Omental fat pad (tissue), 4 donors: ENCODE data around the gene CCDC157. TPM values are rescaled to one million over a fixed set of nuclear protein-coding genes. Genes with fewer than 3 reads are reported as not detected.
"Not testable (repeated sequence)": the region's sequence is repeated elsewhere in the genome, so short reads cannot be mapped to it uniquely, and the experiment has no call there.

Experiments used
- ATAC-seq: fragments of 150-250 bp; one replicate; pipeline ENCODE4 v1.9.1; 2016; ENCODE audit warnings: mild to moderate bottlenecking, moderate library complexity; ENCODE audit not compliant: low FRiP score
- DNase-seq: peaks from one replicate; pipeline ENCODE4 v3.0.0-alpha.2; 2019; ENCODE audit warnings: low spot score
- total RNA-seq, 4 donors: library from RNA; depleted of rRNA; stranded (reverse); fragments of >200 nt; gene quantifications; one replicate each; pipeline ENCODE4 v1.1.0, GENCODE V29; 2016
- TF ChIP-seq, protein P1 (sequence below), 3 donors: fragments of 450-650 bp; IDR thresholded peaks; one replicate each; pipeline ENCODE4 v1.5.1; 2016 to 2017; ENCODE audit warnings: antibody characterized with exemption in 3 of 3, mild to moderate bottlenecking in 3 of 3, moderate library complexity in 2 of 3

CCDC157 gene
- total RNA-seq, 4 donors from 2014 or later: 0.95 to 2.7 (median 1.8) TPM

DNA sequence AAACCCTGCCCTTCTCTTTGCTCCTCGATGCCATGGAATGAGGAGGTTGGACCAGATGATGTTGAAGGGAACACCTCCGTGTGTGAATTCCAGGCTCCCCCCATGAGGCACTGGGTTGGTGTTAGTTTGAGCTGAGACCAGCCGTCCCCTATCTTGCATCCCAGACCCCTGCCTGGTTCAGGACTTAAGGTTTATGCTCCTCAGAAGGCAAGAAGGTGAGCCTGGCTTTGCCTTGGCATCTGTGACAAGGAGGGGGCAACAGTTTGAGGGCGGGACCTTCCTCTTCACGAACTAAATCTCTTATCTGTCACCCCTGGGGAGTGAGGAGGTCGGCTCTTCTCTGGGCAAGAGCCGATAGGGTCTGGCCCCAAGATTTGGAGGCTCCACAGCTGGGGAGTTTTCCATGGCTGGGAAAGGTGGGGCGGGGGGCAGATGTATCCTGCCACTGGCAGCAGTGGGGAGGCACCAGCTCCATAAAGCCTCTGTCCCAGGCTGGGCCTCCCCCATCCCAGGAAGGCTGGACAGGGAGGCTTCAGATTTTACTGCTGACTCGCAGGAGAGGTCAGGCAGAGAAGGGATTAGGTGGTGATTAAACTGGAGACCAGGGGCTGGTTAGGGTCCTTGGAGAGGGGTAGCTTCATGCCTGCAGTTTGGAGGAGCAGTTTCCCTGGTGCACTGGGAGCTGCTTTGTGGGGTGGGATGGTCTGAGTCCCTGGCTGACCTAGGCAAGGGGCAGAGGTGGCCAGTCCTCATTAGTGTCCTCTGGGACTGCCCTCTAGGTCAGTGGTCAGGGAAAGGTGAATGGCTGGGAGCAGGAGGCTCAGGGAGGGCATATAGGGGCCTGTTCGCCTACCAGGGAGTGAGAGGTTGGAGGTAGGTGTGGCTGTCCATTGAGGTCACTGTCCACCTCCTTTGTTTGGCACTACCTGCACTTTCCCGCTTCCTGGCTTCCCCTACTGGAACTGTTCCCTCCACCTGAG, 41.1 kb downstream of the CCDC157 start:
- ATAC-seq: peak; percentile 3
- no peak for DNase-seq

DNA sequence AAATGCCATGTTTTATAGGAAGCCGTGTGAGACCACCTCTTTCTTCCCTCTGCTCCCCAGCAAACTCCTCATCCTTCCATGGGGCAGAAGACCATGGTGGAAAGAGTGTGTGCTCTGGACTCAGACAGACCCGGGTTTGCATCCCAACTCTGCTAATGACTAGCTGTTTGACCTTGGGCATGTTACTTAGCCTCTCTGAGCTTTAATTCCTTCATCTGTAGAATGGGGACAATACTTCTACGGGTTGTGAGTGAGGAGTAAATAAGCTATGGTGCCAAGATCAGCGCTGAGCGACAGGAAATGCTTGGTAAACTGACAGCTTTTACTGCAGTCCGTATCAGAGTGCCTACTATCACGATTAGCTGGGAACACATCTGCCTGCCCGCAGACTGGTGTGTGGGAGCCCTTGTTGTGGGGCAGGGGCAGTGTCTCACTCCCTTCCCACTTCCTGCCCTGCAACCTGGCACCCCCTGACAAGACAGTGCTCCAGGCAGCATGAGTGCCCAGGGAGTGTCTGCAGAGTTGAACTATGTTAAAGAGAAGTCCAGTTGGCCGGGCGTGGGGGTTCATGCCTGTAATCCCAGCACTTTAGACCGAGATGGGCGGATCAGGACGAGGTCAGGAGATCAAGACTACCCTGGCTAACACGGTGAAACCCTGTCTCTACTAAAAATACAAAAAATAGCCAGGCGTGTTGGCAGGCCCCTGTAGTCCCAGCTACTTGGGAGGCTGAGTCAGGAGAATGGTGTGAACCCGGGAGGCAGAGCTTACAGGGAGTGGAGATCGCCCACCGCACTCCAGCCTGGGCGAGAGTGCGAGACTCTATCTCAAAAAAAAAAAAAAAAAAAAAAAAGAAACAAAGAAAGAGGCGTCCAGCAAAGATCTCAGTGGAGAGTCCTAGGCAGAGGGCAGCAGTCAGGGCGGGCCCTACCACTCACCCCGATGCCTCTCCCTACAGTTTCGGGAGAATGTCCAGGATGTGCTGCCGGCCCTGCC, 42.2 kb downstream of the CCDC157 start:
- TF ChIP-seq, protein P1, sequence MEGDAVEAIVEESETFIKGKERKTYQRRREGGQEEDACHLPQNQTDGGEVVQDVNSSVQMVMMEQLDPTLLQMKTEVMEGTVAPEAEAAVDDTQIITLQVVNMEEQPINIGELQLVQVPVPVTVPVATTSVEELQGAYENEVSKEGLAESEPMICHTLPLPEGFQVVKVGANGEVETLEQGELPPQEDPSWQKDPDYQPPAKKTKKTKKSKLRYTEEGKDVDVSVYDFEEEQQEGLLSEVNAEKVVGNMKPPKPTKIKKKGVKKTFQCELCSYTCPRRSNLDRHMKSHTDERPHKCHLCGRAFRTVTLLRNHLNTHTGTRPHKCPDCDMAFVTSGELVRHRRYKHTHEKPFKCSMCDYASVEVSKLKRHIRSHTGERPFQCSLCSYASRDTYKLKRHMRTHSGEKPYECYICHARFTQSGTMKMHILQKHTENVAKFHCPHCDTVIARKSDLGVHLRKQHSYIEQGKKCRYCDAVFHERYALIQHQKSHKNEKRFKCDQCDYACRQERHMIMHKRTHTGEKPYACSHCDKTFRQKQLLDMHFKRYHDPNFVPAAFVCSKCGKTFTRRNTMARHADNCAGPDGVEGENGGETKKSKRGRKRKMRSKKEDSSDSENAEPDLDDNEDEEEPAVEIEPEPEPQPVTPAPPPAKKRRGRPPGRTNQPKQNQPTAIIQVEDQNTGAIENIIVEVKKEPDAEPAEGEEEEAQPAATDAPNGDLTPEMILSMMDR (IDR thresholded peaks at IDR 0.05): no peak
- ATAC-seq (peak; percentile 27), DNase-seq (no peak)

More for the DNA sequence above, 41.1 kb downstream of the CCDC157 start:
- TF ChIP-seq, protein P1 (IDR thresholded peaks at IDR 0.05): no peak

DNA sequence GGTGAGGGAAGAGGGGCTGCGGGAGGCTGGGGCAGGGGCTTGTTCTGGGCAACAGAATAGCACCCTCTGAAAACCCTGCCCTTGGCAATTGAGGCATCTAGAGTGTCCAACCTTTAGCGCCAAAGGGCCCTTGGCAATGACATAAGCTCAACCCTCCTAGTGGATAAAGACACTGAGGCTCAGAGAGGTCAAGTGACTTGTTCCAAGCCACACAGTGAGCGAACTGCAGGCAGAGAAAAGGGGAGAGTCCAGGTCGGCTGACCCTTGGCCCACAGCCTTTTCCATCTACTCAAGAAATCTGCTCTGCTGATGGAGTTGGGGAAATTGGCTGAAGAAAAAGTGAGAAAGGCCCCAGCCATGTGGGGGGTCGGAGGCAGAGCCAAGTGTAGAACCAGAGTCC, 42.9 kb downstream of the CCDC157 start:
- TF ChIP-seq, protein P1 (IDR thresholded peaks at IDR 0.05): no peak
- ATAC-seq: no peak

DNA sequence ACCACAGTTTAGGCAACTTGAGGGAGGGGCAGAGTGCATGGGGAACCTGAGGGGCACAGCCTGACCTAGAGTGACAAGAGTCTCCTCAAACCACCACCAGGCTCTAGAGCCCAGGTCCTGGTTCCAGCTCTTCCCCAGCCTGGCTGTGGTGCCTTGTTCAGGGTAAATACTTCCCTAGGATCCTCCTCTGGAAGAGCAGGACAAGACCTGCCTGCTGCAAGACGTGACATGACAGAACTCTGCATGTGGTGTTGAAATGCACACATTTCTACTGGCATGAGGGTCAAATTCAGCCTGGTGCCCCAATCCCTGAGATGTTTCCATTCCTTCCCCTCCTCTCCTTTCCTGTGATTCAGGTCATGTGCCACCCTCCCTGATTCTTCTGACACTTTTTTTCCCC, 43.4 kb downstream of the CCDC157 start:
- TF ChIP-seq, protein P1 (IDR thresholded peaks at IDR 0.05): no peak
- DNase-seq: no peak
- no peak for ATAC-seq

More for the DNA sequence above, 42.9 kb downstream of the CCDC157 start:
- DNase-seq: no peak

DNA sequence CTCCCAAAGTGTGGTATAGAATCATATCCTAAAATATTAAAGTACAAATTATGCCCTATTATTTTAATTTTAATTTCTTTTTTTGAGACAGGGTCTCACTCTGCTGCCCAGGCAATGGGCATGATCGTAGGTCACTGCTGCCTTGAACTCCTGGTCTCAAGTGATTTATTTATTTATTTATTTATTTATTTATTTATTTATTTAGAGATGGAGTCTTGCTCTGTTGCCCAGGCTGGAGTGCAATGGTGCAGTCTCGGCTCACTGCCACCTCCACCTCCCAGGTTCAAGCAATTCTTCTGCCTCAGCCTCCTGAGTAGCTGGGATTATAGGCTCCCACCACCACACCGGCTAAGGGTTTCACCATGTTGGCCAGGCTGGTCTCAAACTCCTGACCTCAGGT, 44.2 kb downstream of the CCDC157 start:
- DNase-seq, ATAC-seq: not testable (repeated sequence)

DNA sequence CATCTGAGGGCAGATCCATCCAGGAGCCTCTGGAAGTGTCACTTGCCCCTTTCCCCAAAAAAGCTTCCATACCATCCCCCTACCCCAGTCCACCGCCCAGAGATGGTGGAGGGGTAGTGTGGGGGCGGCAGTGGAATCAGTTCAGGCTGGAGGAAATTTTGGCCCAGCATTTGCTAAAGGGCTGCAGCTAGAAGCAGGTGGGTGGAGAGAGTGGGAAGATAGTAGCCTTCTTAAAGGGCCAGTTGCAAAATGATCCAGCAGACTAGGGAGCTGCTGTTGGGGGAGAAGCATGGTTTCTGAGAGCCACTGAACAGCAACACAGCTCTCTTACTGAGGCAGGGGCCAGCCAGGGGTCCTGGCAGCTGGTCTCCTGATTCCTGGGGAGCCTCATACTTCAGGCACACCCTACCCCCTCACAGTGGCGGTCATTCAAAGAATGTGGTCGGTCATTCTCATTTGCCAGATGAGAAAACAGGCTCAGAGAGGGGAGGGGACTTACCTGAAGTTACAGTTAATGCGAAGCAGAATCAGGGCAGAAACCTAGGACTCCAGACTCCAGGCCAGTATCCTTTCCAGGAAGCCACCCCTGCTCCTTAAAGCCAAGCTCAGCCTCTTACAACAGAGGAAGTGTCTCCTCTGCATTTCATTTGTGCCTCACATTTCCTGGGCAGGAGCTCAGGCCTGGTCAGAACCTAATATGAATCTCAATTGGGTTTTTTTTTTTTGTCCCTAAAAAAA, 45.4 kb downstream of the CCDC157 start:
- TF ChIP-seq, protein P1 (IDR thresholded peaks at IDR 0.05): no peak
- ATAC-seq: no peak

DNA sequence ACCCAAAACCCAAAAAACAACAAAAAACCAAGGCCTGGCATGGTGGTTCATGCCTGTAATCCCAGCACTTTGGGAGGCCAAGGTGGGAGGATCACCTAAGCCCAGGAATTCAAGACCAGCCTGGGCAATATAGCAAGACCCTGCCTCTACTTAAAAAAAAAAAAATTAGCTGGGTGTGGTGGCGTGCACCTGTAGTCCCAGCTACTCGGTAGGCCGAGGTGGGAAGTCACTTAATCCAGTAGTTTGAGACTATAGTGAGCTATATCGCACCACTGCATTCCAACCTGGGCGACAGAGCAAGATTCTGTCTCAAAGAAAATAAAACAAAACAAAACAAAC, 45.9 kb downstream of the CCDC157 start:
- ATAC-seq, DNase-seq: not testable (repeated sequence)

More for the DNA sequence above, 45.4 kb downstream of the CCDC157 start:
- no peak for DNase-seq
